ENCODE measurements around the gene SRSF12. TPM values are rescaled to one million over a fixed set of nuclear protein-coding genes. Genes with fewer than 3 reads are reported as not detected.
"Not testable (repeated sequence)": the region's sequence is repeated elsewhere in the genome, so short reads cannot be mapped to it uniquely, and the experiment has no call there.

Gene SRSF12
- total RNA-seq, 8 experiments from 2014 or later = 0.25 to 21.6 (median 12.9) TPM

DNA sequence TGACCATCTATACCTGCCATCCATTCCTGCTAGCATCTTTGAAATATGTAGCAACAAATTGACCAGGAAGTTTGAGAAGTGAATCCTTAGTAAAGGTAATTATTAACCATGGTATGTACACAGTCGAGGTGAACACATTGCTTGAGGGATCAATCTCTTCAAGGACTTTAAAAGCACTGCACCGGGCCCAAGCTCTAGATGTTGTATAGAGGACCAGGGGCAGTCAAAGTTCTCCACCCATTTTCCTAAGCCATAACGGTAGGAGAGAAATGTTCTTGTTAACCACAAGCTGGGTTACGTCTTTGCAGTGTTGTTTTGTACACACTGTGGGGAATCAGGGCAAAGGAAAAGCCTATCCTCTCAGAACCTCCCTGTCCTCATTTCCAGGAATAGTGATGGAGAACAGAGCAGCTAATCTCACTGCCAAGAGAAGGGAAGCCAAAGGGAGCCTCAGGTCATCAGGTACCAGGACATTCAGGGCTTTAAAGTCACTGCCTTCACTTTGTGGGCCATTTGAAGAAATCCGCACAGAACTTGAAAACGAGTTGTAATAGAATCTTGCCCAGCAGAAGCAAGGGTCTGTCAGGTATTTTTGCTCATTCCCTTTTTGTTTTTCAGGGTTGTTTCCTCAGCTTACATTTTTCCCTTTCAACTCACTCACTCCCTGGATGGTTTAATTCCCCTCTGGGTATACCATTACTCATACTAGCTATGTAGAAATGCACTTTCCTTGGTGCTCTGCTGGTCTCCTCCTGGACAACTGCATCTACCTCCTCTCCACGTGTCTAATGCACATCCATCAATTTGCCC lies 22.7 kb upstream of the SRSF12 start:
- Histone ChIP-seq H3K4me1 (replicated peaks in 1 of 2) (no peaks in the 10 kb centered on the region), H3K4me3 (no peak overlapping the region), H3K27ac (no peak overlapping the region)
- WGBS, 10 experiments = 17 to 84% (median 62%) methylated on average over 1 to 7 of the region's 7 CpGs
- in situ Hi-C loops (cut with MboI; ENCODE audit: low pct_unique_long_range_greater_than_20kb in 2 of 9, low sequenced_read_pairs in 9 of 9, unreplicated experiment in 9 of 9) = no loop called here
- ATAC-seq (replicated peaks in 6 of 8) = peak in 1 of 8 experiments; percentile 21

DNA sequence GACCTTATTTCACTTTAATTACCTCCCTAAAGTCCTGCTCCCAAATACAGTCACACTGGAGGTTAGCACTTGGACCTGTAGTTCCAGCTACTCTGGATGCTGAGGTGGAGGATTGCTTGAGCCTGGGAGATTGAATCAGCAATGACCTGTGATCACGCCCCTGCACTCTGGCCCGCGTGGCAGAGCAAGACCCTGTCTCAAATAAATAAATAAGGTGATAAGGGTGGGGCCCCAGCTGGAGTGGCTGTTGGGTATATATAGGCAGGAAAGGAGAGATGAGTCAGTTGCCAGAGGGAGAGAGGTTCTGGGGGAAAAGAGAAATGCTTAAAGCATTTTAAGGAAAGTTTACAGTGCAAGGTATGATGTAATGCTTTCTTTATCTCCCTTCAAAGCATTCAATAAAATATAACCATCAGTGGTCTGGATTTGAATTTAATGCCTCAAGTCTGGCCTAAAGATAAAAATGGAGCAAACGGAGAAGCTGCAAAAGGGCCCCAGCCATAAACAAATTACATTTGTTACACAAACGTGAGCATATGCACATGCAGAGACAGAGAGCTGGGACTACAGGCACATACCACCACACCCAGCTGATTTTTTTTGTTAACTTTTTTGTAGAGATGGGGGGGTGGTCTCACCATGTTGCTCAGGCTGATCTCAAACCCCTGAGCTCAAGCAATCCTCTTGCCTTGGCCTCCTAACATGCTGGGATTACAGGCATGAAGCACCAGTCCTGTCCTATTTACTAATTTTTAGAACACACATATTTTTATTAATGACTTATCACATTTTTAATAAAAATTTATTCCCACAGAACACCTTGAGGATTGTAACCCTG lies 21.9 kb upstream of the SRSF12 start:
- Histone ChIP-seq H3K4me1 (replicated peaks in 1 of 2) (no peaks in the 10 kb centered on the region), H3K4me3 (no peak overlapping the region), H3K27ac (no peak overlapping the region)
- in situ Hi-C loops (cut with MboI; ENCODE audit: low pct_unique_long_range_greater_than_20kb in 2 of 9, low sequenced_read_pairs in 9 of 9, unreplicated experiment in 9 of 9) = no loop called here
- 0 to 100% (median 50%) methylated on average over 1 to 5 of the region's 5 CpGs; no CpG with 5 or more reads in 1 of the 10 experiments for WGBS, 10 experiments
- peak; percentile 7 to 94 (median 82) for ATAC-seq (replicated peaks in 6 of 8)

DNA sequence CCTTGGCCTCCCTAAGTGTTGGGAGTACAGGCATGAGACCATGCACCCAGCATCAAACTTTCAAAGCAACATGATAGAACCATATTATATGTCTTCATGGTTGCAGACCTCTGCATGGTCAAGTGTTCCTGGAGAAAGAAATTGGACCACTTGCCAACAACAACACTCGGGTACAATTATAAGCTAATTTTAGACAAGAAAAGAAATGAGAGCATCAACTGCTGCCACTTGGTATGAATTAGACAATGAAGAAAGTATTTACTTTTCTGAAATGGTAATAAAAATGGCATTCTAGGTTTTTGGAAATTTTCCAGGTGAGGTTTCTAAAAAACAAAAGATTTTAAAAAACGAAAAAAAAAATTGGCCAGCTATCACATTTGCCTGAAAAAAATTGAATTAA lies 20.3 kb upstream of the SRSF12 start:
- Histone ChIP-seq H3K27ac (no peak overlapping the region), H3K4me3 (no peak overlapping the region), H3K4me1 (replicated peaks in 1 of 2) (no peaks in the 10 kb centered on the region)
- WGBS, 10 experiments = 5 to 100% (median 91%) methylated on average over 1 to 2 of the region's 2 CpGs; no CpG with 5 or more reads in 1 of the 10 experiments
- in situ Hi-C loops (cut with MboI; ENCODE audit: low pct_unique_long_range_greater_than_20kb in 2 of 9, low sequenced_read_pairs in 9 of 9, unreplicated experiment in 9 of 9) = no loop called here
- ATAC-seq (replicated peaks in 6 of 8) = no peak

DNA sequence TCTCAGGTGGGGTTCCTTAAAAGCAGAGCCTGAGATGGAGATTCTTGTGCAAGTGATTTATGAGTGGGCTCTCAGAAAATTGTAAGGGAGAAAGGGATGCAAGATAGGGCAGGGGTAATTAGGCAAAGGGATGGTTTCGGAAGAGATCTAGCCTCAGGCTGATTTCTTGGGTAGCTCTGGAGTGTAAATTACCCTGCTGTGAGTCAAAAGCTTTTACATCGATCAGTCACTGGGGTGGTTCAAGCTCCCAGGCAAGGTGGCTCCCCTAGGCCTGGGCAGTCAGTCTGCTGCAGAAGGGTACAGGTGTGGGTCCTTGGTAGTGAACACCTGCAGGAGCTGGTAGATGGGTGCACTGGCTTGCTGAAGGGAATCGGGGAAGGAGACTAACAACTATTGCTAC lies 16.9 kb upstream of the SRSF12 start:
- Histone ChIP-seq H3K27ac (no peak overlapping the region), H3K4me3 (no peak overlapping the region), H3K4me1 (replicated peaks in 1 of 2) (no peaks in the 10 kb centered on the region)
- in situ Hi-C loops (cut with MboI; ENCODE audit: low pct_unique_long_range_greater_than_20kb in 2 of 9, low sequenced_read_pairs in 9 of 9, unreplicated experiment in 9 of 9) = no loop called here
- 20 to 83% (median 50%) methylated on average over 1 to 3 of the region's 3 CpGs; no CpG with 5 or more reads in 5 of the 10 experiments for WGBS, 10 experiments
- peak in 1 of 8 experiments; percentile 38 for ATAC-seq (replicated peaks in 6 of 8)

DNA sequence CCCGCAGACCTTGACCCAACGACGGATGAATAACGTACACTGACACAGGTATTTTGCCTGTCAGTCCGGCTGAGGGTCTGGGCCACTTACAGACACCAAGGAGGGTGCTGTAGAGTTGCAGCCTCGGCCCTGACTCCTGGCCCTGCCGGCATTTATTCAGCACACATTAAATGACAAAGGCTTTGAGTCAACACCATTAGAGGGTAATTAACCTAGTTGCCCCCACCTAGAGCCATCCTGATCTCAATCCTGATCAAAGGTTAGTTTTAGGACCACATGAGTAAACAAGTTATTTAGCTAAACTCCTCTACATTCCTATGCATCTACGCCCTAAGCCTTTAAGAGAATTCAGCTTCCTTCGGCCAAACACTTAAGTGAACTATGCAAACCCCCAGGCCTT lies 16.1 kb upstream of the SRSF12 start:
- H3K4me1 ChIP-seq (replicated peaks in 1 of 2) = no peaks in the 10 kb centered on the region
- WGBS, 10 experiments = 37 to 92% (median 61%) methylated on average over 2 to 8 of the region's 9 CpGs; no CpG with 5 or more reads in 5 of the 10 experiments
- no peak overlapping the region for H3K27ac ChIP-seq
- ATAC-seq (replicated peaks in 6 of 8) = no peak
- no peak overlapping the region for H3K4me3 ChIP-seq
- in situ Hi-C loops (cut with MboI; ENCODE audit: low pct_unique_long_range_greater_than_20kb in 2 of 9, low sequenced_read_pairs in 9 of 9, unreplicated experiment in 9 of 9) = no loop called here

DNA sequence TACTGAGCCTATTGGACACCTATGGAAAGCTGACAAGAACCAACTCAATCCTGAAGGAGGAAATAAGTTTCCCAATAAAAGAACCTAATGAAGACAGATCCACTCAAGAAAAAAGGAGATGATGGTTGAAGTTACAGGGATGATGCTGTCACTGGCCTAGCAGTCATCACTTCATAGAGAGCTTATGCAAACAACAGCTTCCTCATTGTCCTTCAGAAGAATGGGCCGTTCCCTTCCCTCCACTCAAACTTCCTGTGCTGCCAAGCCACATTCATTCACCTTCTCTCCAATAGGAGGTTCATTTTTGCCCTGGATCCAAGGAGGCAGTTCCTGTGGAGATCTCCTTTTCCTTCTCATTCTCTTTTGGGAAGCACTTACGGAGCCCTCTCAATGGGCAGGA lies 14.2 kb upstream of the SRSF12 start:
- in situ Hi-C loops (cut with MboI; ENCODE audit: low pct_unique_long_range_greater_than_20kb in 2 of 9, low sequenced_read_pairs in 9 of 9, unreplicated experiment in 9 of 9) = no loop called here
- Histone ChIP-seq H3K27ac (no peak overlapping the region), H3K4me3 (no peak overlapping the region), H3K4me1 (replicated peaks in 1 of 2) (no peaks in the 10 kb centered on the region)
- ATAC-seq (replicated peaks in 6 of 8) = no peak
- 70 to 100% (median 88%) methylated on average over 1 to 2 of the region's 2 CpGs; no CpG with 5 or more reads in 5 of the 10 experiments for WGBS, 10 experiments

DNA sequence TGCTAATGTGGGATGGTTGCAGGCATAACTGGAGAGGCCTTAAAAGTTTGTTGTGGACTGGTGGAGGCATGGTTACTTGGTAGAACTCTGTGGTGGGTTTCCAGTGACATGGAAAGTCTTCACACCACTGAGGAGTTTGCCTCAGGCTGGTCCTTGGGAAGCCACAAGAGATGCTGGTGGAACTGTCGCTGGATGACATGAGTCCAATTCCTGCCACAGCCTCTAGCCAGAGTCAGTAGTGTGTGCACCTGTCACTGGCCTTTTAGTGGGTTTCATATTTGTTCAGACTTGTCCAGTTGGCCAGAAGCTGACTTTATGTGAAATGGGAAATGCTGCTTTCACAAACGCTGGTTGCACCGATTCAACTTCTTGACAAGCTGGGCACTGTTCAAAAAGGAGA lies 13.7 kb upstream of the SRSF12 start:
- no peaks in the 10 kb centered on the region for H3K4me1 ChIP-seq (replicated peaks in 1 of 2)
- 81 to 100% (median 94%) methylated on average over 1 to 3 of the region's 3 CpGs; no CpG with 5 or more reads in 2 of the 10 experiments for WGBS, 10 experiments
- H3K4me3 ChIP-seq = no peak overlapping the region
- H3K27ac ChIP-seq = no peak overlapping the region
- no peak for ATAC-seq (replicated peaks in 6 of 8)
- in situ Hi-C loops (cut with MboI; ENCODE audit: low pct_unique_long_range_greater_than_20kb in 2 of 9, low sequenced_read_pairs in 9 of 9, unreplicated experiment in 9 of 9) = no loop called here

DNA sequence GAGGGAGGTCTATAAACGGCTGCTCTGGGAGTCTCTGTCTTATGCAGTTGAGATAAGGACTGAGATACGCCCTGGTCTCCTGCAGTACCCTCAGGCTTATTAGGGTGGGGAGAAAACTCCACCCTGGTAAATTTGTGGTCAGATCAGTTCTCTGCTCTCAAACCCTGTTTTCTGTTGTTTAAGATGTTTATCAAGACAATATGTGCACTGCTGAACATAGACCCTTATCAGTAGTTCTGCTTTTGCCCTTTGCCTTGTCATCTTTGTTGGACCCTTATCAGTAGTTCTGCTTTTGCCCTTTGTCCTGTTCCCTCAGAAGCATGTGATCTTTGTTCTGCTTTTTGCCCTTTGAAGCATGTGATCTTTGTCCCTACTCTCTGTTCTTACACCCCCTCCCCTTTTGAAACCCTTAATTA lies 10.4 kb upstream of the SRSF12 start:
- 14 to 90% (median 78%) methylated on average over 1 to 2 of the region's 2 CpGs; no CpG with 5 or more reads in 6 of the 10 experiments for WGBS, 10 experiments
- H3K4me3 ChIP-seq; H3K27ac ChIP-seq; ATAC-seq (replicated peaks in 6 of 8); H3K4me1 ChIP-seq (replicated peaks in 1 of 2): not testable (repeated sequence)
- in situ Hi-C loops (cut with MboI; ENCODE audit: low pct_unique_long_range_greater_than_20kb in 2 of 9, low sequenced_read_pairs in 9 of 9, unreplicated experiment in 9 of 9) = loop anchor here in 1 of 9 experiments (10.0 kb wide), 1 partner anchor 117 kb away; no protein-coding TSS in a partner anchor

DNA sequence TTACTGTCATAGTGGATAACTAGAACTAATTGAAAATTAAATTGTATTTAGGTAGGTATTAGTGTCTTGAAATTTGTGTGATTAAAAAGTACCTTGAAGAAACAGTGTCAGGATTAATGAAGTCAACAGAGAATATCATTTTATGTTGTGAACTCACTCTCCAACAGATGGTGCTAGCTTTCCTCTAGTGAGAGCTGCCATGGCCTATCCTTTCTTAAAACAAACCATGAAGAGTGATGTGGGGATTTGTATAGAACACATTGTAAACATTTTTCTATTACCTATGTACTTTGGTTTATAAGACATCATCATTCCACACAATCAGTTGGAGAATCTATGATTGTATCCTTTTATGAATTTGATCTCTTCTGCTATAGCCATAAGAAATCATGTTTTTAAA lies 4.8 kb upstream of the SRSF12 start:
- H3K27ac ChIP-seq = no peak overlapping the region
- in situ Hi-C loops (cut with MboI; ENCODE audit: low pct_unique_long_range_greater_than_20kb in 2 of 9, low sequenced_read_pairs in 9 of 9, unreplicated experiment in 9 of 9) = loop anchor here in 1 of 9 experiments (10.0 kb wide), 1 partner anchor 122 kb away; no protein-coding TSS in a partner anchor
- peak in 3 of 8 experiments; percentile 73 to 77 (median 77) for ATAC-seq (replicated peaks in 6 of 8)

DNA sequence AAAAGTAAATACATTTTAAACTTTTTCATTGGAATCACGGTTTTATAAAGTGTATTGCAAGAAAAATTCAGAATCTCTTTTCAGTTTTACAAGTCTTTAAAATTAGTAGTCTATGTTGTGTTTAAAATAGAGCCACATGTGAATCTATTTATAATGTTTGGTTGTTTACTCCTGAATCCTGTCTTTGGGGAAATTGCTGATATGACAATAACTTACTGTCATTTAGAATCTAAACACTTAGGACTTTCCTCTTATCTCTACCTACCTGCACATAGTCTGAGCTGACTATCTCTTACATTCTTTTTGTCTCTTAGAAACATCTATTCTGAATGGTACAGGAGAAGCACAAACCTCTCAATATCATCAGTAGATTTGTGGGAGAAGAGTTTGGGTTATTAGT lies 4.1 kb upstream of the SRSF12 start:
- no peaks in the 10 kb centered on the region for H3K4me1 ChIP-seq (replicated peaks in 1 of 2)
- ATAC-seq (replicated peaks in 6 of 8) = no peak
- 0 to 88% (median 53%) methylated on average over 1 of the region's 1 CpG; no CpG with 5 or more reads in 1 of the 10 experiments for WGBS, 10 experiments
- H3K4me3 ChIP-seq = no peak overlapping the region
- in situ Hi-C loops (cut with MboI; ENCODE audit: low pct_unique_long_range_greater_than_20kb in 2 of 9, low sequenced_read_pairs in 9 of 9, unreplicated experiment in 9 of 9) = loop anchor here in 1 of 9 experiments (10.0 kb wide), 1 partner anchor 123 kb away; no protein-coding TSS in a partner anchor
- no peak overlapping the region for H3K27ac ChIP-seq

More for the DNA sequence above, 4.8 kb upstream of the SRSF12 start:
- Histone ChIP-seq H3K4me3 (no peak overlapping the region), H3K4me1 (replicated peaks in 1 of 2) (no peaks in the 10 kb centered on the region)

DNA sequence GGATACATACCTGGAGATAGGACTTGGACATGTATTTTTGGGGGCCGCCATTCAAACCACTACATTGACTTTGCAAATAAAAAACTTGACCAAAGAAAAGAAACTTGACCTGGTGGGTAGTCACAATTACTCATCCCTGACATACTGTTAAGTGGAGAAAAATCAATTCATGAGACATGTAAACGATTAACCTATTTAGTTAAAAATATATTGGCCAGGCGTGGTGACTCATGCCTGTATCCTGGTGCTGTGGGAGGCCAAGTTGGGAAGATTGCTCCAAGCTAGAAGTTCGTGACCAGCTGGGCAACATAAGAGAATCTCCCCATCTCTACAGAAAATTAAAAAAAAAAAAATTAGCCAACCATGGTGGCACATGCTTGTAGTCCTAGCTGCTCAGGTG lies 2.5 kb upstream of the SRSF12 start:
- Histone ChIP-seq H3K4me3 (no peak overlapping the region), H3K27ac (no peak overlapping the region), H3K4me1 (replicated peaks in 1 of 2) (peaks cover 3 to 6% of the 10 kb centered on the region in 2 donors)
- ATAC-seq (replicated peaks in 6 of 8) = no peak
- WGBS, 10 experiments = 47 to 93% (median 81%) methylated on average over 1 to 4 of the region's 4 CpGs; no CpG with 5 or more reads in 2 of the 10 experiments
- in situ Hi-C loops (cut with MboI; ENCODE audit: low pct_unique_long_range_greater_than_20kb in 2 of 9, low sequenced_read_pairs in 9 of 9, unreplicated experiment in 9 of 9) = loop anchor here in 1 of 9 experiments (10.0 kb wide), 1 partner anchor 124 kb away; no protein-coding TSS in a partner anchor

DNA sequence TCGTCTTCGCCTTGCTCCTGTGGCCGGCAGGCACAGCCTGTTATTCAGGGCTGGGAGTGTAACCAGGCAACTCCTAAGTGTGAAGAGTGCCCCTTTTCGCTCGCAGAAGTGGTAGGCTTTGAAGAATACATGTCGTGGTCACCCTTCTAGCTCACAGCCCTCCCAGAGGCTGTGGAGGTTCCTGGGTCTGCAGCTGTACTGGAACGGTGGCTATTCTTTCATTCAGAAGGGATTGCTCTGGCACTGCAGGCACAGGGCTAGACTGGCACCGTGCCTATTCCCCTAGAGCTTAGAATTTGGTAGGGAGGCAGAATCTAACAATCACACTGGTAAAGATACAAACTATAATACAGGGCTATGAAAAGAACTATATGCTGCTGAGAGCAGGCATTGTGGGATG lies 1.1 kb upstream of the SRSF12 start:
- 0 to 100% (median 80%) methylated on average over 1 to 4 of the region's 8 CpGs; no CpG with 5 or more reads in 3 of the 10 experiments for WGBS, 10 experiments
- no peak for ATAC-seq (replicated peaks in 6 of 8)
- Histone ChIP-seq H3K27ac (no peak overlapping the region), H3K4me3 (no peak overlapping the region), H3K4me1 (replicated peaks in 1 of 2) (peaks cover 3 to 6% of the 10 kb centered on the region in 2 donors)
- in situ Hi-C loops (cut with MboI; ENCODE audit: low pct_unique_long_range_greater_than_20kb in 2 of 9, low sequenced_read_pairs in 9 of 9, unreplicated experiment in 9 of 9) = no loop called here

DNA sequence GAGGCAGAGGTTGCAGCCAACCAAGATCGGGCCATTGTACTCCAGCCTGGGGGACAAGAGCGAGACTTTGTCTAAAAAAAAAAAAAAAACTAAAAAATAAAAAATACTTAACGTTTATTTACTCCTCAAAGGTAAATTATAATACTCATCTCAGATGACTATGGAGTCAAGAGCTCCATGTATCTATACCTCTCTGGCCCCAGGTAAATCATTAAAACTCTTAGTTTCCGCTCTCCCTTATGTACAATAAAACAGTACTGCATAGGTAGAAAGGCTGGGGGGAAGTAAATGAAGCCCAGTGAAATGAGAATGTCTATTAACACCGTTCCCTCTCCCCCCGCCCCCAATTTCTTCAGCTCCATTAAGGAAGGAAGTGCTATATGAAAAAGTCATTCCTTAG lies 1.2 kb downstream of the SRSF12 start:
- H3K4me1 ChIP-seq (replicated peaks in 1 of 2) = peaks cover 3 to 6% of the 10 kb centered on the region in 2 donors
- in situ Hi-C loops (cut with MboI; ENCODE audit: low pct_unique_long_range_greater_than_20kb in 2 of 9, low sequenced_read_pairs in 9 of 9, unreplicated experiment in 9 of 9) = no loop called here
- ATAC-seq (replicated peaks in 6 of 8) = no peak
- H3K4me3 ChIP-seq = peak overlapping the region; percentile 55 to 98 (median 88)
- no peak overlapping the region for H3K27ac ChIP-seq
- WGBS, 10 experiments = 25 to 80% (median 48%) methylated on average over 2 to 6 of the region's 6 CpGs; no CpG with 5 or more reads in 1 of the 10 experiments

Data from motor neuron (in vitro differentiated cells).